K562 (cell line): ENCODE results near the gene PLEKHA6. TPM values are rescaled to one million over a fixed set of nuclear protein-coding genes. Genes with fewer than 3 reads are reported as not detected.

Experiments
- ATAC-seq: fragments of 200-7000 bp; cut with Tn5 transposase; 3 replicates; pipeline ENCODE4 v1.9.1; 2020; ENCODE audit warnings: moderate library complexity
- BruUV-seq: library from RNA; stranded (reverse); fragments of 400-500 nt; replicated peaks from 2 replicates; lab custom pipeline; 2021; lab: Mats Ljungman, UMichigan
- CTCF ChIA-PET: fragments of 300-600 bp; formaldehyde crosslinking; extraction: SDS; loops from one replicate; lab custom pipeline; 2021; ENCODE audit warnings: low intra/inter-chr PET ratio; lab: Yijun Ruan, JAX
- POLR2A ChIA-PET: fragments of 300-600, 350-650 bp; sonication (Branson Sonifier 250); formaldehyde crosslinking; extraction: SDS; loops from one replicate; lab custom pipeline; 2021; ENCODE audit warnings: antibody characterized with exemption, inconsistent platforms; lab: Yijun Ruan, JAX
- DNase-seq, 4 experiments: peaks; one replicate each; pipeline versions ENCODE4 v3.0.0 to v3.0.0-alpha.2; 2011 to 2018; ENCODE audit warnings: low spot score in 3 of 4, mixed read lengths in 3 of 4; ENCODE audit errors: extremely low read depth in 1 of 4
- FAIRE-seq: peaks from 2 replicates; lab custom pipeline; 2011; peaks lifted over from hg19 to GRCh38; lab: Jason Lieb, UNC
- H2AFZ ChIP-seq: 2 replicates; pipeline ENCODE4 v1.6.0; 2011; ENCODE audit warnings: low read depth, low read length, control low read depth, inconsistent platforms
- H3K27ac ChIP-seq: fragments of 200-600 bp; 3 replicates; pipeline ENCODE4 v1.8.0; 2011; ENCODE audit warnings: low read depth, mild to moderate bottlenecking, control low read depth, inconsistent platforms, low read length, moderate library complexity, mixed read lengths; ENCODE audit errors: extremely low read depth
- H3K27me3 ChIP-seq, 2 experiments: fragments of 300-600 bp in 1 of 2; 2 replicates in 1 of 2; 3 replicates in 1 of 2; pipeline versions ENCODE4 v1.6.0 to v1.8.0; 2011; ENCODE audit warnings: inconsistent platforms in 2 of 2, low read length in 2 of 2, mild to moderate bottlenecking in 1 of 2, mixed read lengths in 1 of 2, moderate library complexity in 1 of 2; ENCODE audit not compliant: control insufficient read depth in 2 of 2, insufficient read depth in 2 of 2
- H3K36me3 ChIP-seq: fragments of 300-600 bp; 3 replicates; pipeline ENCODE4 v1.8.0; 2011; ENCODE audit warnings: mild to moderate bottlenecking, low read length, inconsistent platforms; ENCODE audit not compliant: control insufficient read depth, insufficient read depth
- H3K4me1 ChIP-seq, 2 experiments: fragments of 200-600 bp in 1 of 2; replicated peaks in 1 of 2; 2 replicates in 1 of 2; 3 replicates in 1 of 2; pipeline versions ENCODE4 v1.5.1 to v1.8.0; 2011; ENCODE audit warnings: inconsistent platforms in 2 of 2, low read length in 2 of 2, mild to moderate bottlenecking in 1 of 2, mixed read lengths in 1 of 2, moderate library complexity in 1 of 2; ENCODE audit not compliant: control insufficient read depth in 2 of 2, insufficient read depth in 2 of 2
- H3K4me2 ChIP-seq: 2 replicates; pipeline ENCODE4 v1.6.1; 2011; ENCODE audit warnings: low read length, control low read depth, inconsistent platforms, mixed read lengths; ENCODE audit not compliant: insufficient read depth
- H3K4me3 ChIP-seq: fragments of 200-600 bp; sonication (generic), shearing (Covaris generic); 2 replicates; pipeline ENCODE4 v1.5.1; 2016; ENCODE audit warnings: control low read depth, inconsistent platforms
- H3K79me2 ChIP-seq: fragments of 200-600 bp; 3 replicates; pipeline ENCODE4 v1.8.0; 2011; ENCODE audit warnings: low read length, inconsistent platforms; ENCODE audit not compliant: control insufficient read depth, insufficient read depth
- H3K9ac ChIP-seq, 2 experiments: 2 replicates each; pipeline versions ENCODE4 v1.6.0 to v1.6.1; 2011; ENCODE audit warnings: low read depth in 2 of 2, low read length in 2 of 2, control low read depth in 1 of 2, inconsistent platforms in 1 of 2, mild to moderate bottlenecking in 1 of 2, mixed read lengths in 1 of 2; ENCODE audit not compliant: insufficient read depth in 1 of 2
- H3K9me1 ChIP-seq: one replicate; pipeline ENCODE4 v1.6.0; 2011; ENCODE audit warnings: inconsistent platforms, mild to moderate bottlenecking, low read length, moderate library complexity; ENCODE audit not compliant: control insufficient read depth, insufficient read depth
- H3K9me3 ChIP-seq: replicated peaks from 2 replicates; pipeline ENCODE4 v1.5.1; 2011; ENCODE audit warnings: low read depth, low read length, inconsistent platforms; ENCODE audit not compliant: control insufficient read depth, insufficient read depth
- H4K20me1 ChIP-seq: replicated peaks from 2 replicates; pipeline ENCODE4 v1.6.1; 2011; ENCODE audit warnings: low read length, inconsistent platforms, mixed read lengths; ENCODE audit not compliant: control insufficient read depth, insufficient read depth
- KHSRP ChIP-seq: fragments of 450-650 bp; IDR thresholded peaks from 2 replicates; pipeline ENCODE4 v1.6.1; 2017
- RAD51 ChIP-seq: fragments of 450-650 bp; IDR thresholded peaks from 2 replicates; pipeline ENCODE4 v1.7.1; 2016; ENCODE audit warnings: low read depth, mild to moderate bottlenecking, borderline replicate concordance
- SETDB1 ChIP-seq: IDR thresholded peaks from one replicate; pipeline ENCODE4 v1.6.1; 2012; ENCODE audit warnings: low read length, control low read depth, inconsistent platforms
- ZKSCAN3 ChIP-seq: fragments of 250-450 bp; sonication (Bioruptor Pico); IDR thresholded peaks from 2 replicates; pipeline ENCODE4 v1.4.0; 2020
- ZNF584 ChIP-seq: fragments of 200-800 bp; sonication (Bioruptor generic); IDR thresholded peaks from 2 replicates; pipeline ENCODE4 v1.6.1; 2016; ENCODE audit warnings: low read depth, mild to moderate bottlenecking, missing genetic modification characterization, missing compliant biosample characterization
- WGBS: fragments of 100-300 bp; shearing (Covaris generic); methylation state at CpG from one replicate; pipeline ENCODE4 v1.1.6; 2016; ENCODE audit warnings: low coverage, mixed read lengths; ENCODE audit not compliant: insufficient coverage; ENCODE audit errors: missing lambda C conversion rate; 5-methylcytosine and 5-hydroxymethylcytosine counted together
- in situ Hi-C: fragments of 300-500 bp; cut with MboI; formaldehyde crosslinking; loops from 4 replicates; pipeline ENCODE4 v1.15.0; 2018; ENCODE audit warnings: inconsistent platforms, mixed read lengths
- intact Hi-C: fragments of 100-400 bp; cut with micrococcal nuclease; formaldehyde crosslinking; loops from 2 replicates; pipeline ENCODE4 v1.14.2; 2022
- polyA plus RNA-seq, 8 experiments: library from polyadenylated mRNA; depleted of rRNA in 4 of 8; stranded (reverse) in 5 of 8; unstranded in 3 of 8; fragments of >200 nt; fragmentation: Nextera tagmentation in 2 of 8; fragmentation: Illumina TruSeq in 1 of 8; extraction: Ambion mirVana in 2 of 8; extraction: Trizol in 1 of 8; gene quantifications; 2 replicates each; pipeline versions ENCODE4 v1.2.1 to v1.2.3, GENCODE V29; 2011 to 2014; ENCODE audit warnings: inconsistent platforms in 1 of 8, missing spikeins in 1 of 8
- total RNA-seq, 7 experiments: library from RNA; depleted of rRNA in 6 of 7; stranded (reverse); fragments of >200 nt in 6 of 7; fragmentation: Illumina TruSeq in 2 of 7; extraction: Trizol in 2 of 7; gene quantifications; 2 replicates each; pipeline versions ENCODE4 v1.2.1 to v1.2.3, GENCODE V29; 2011 to 2021; ENCODE audit warnings: low replicate concordance in 1 of 7
- TF ChIP-seq, protein P1 (sequence below): fragments of 450-650 bp; IDR thresholded peaks from 2 replicates; pipeline ENCODE4 v1.6.1; 2016; ENCODE audit warnings: low read depth, mild to moderate bottlenecking, moderate library complexity
- TF ChIP-seq, protein P2 (sequence below), 2 experiments: fragments of 450-650 bp in 1 of 2; sonication (generic) in 1 of 2; formaldehyde crosslinking; conservative IDR thresholded peaks; 2 replicates each; pipeline versions ENCODE4 v1.4.0 to v1.8.1; 2020 to 2022; ENCODE audit warnings: mild to moderate bottlenecking in 1 of 2, missing genetic modification reagents in 1 of 2

PLEKHA6 gene
- total and polyA plus RNA-seq, 9 of the 15 experiments (the other 6 are each of a cell fraction or from before 2014, with no cell fraction given), result under 0.01 to 0.33 (median 0.01) TPM; not detected in 4

DNA sequence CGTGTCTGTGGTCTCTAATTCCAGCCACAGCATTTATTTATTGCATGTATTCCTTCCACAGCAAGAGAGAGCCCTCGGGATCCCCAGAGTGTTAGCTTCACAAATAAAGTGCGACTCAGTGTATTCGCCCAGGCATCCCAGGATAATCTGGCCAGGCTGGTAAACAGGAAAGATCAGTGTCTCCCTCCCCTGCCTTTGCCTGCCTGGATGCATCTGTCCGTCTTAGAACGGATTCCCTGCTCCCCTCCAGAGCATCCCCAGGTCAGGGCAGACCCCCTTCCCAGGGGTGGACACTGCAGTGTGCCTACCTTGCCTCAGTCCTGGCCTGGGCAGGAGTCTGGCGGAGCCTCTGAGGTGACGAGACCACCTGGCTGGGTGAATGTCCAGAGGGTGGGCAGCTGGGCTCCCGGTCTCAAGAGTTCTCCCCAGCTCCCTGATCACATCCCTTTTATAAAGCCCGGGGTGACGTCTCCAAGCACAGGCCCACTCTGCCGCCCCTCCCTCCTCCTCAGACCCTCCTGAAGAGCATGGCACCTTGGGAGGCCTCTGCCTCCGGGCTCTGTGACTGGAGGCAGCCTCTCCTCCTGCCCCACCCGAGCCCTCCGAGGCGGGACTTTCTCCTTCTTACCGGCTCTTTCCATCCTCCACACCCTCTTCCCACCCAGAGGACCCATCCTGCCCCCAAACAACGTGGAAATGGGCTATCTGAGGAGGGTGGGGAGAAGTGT is 163.5 kb downstream of the PLEKHA6 start, which contains the start of gene KISS1:
Gene KISS1 (minus strand): TSS at position 424 of the 728 bp plus-strand sequence. CDS start 3,615 bp downstream, outside the sequence.
- intact Hi-C loops, result no loop called here
- no peak within 1 kb of the TSS for H2AFZ ChIP-seq
- BruUV-seq, result no TSS peak
- H3K4me1 ChIP-seq, result no peaks in the 10 kb centered on the region
- H3K4me3 ChIP-seq, result no peak within 1 kb of the TSS
- no peaks in the 10 kb centered on the region for H3K79me2 ChIP-seq
- in situ Hi-C loops, result no loop called here
- CTCF ChIA-PET, result no interaction called here
- FAIRE-seq (no peak), DNase-seq (no peak), ATAC-seq (no peak; the same call in 2 of the 3 replicates)
- peaks cover 22 to 74% of the 10 kb centered on the region in 2 experiments; a peak in 4 of 5 replicates for H3K27me3 ChIP-seq
- no peaks in the 10 kb centered on the region; the same call in 1 of the 2 replicates for H3K9me3 ChIP-seq
- no peaks in the 10 kb centered on the region for H3K9me1 ChIP-seq
- POLR2A ChIA-PET, result no interaction called here
- no peaks in the 10 kb centered on the region for H4K20me1 ChIP-seq
- TF ChIP-seq KHSRP, result no peak
- TF ChIP-seq, protein P1, sequence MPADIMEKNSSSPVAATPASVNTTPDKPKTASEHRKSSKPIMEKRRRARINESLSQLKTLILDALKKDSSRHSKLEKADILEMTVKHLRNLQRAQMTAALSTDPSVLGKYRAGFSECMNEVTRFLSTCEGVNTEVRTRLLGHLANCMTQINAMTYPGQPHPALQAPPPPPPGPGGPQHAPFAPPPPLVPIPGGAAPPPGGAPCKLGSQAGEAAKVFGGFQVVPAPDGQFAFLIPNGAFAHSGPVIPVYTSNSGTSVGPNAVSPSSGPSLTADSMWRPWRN, result no peak
- TF ChIP-seq, protein P2, sequence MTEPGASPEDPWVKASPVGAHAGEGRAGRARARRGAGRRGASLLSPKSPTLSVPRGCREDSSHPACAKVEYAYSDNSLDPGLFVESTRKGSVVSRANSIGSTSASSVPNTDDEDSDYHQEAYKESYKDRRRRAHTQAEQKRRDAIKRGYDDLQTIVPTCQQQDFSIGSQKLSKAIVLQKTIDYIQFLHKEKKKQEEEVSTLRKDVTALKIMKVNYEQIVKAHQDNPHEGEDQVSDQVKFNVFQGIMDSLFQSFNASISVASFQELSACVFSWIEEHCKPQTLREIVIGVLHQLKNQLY (CRISPR knock-in tag; conservative IDR thresholded peaks at IDR 0.05), result no peak
- no peak for TF ChIP-seq SETDB1
- no peak for TF ChIP-seq ZKSCAN3
- TF ChIP-seq ZNF584 (CRISPR knock-in tag), result no peak
- no peak for TF ChIP-seq RAD51
- H3K36me3 ChIP-seq, result no peaks in the 10 kb centered on the region
- H3K27ac ChIP-seq, result no peak within 1 kb of the TSS
- WGBS, result under 1% methylated on average over 18 of the region's 18 CpGs
- no peak within 1 kb of the TSS for H3K4me2 ChIP-seq
- no peak within 1 kb of the TSS for H3K9ac ChIP-seq
